Measurements from ENCODE around the gene METTL24. TPM values are rescaled to one million over a fixed set of nuclear protein-coding genes. Genes with fewer than 3 reads are reported as not detected.

Gene METTL24
- total and polyA plus RNA-seq, 2 of the 13 experiments (the other 11 are each of a cell fraction or from before 2014, with no cell fraction given), result not detected

DNA sequence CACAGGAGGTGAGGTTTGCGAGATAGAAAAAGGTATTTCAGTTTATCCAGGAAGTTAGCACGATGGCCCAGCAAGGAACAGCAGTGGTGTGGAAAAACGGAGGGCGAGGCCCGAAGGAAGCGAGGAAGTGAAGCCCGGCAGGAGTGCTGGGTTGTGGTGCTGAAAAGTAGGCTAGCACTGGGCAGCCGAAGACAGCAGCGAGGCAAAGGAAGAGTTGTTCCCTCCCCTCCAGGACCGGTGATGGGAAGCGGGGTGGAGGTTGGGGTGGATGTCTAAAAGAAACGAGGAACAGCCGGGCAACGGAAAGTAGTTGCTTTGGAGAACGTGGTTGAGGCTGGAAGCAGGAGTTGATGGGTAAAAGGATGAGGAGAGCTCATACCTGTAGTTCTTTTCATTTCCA lies 1.4 kb downstream of the METTL24 start:
- Histone ChIP-seq H3K9ac (ENCODE audit: insufficient read depth, low read depth, low read length) (no peak overlapping the region), H3K4me2 (ENCODE audit: low read depth, low read length) (no peak overlapping the region), H3K79me2 (ENCODE audit: insufficient read depth, low read length) (no peaks in the 10 kb centered on the region), H2AFZ (ENCODE audit: low read length) (no peak overlapping the region), H4K20me1 (ENCODE audit: insufficient read depth, low read length) (no peaks in the 10 kb centered on the region), H3K27me3 (ENCODE audit: control insufficient read depth in 1 of 2, insufficient read depth in 2 of 2, low read length in 2 of 2) (no peaks in the 10 kb centered on the region), H3K27ac (ENCODE audit: extremely low read length, insufficient read depth, low read length) (no peak overlapping the region), H3K9me3 (ENCODE audit: low read length) (no peaks in the 10 kb centered on the region), H3K4me1 (ENCODE audit: insufficient read depth, low read length) (peaks cover 42% of the 10 kb centered on the region), H3K4me3 (replicated peaks in 1 of 3; ENCODE audit: insufficient read depth in 1 of 3, low read depth in 2 of 3, low read length in 3 of 3) (no peak overlapping the region), H3K36me3 (replicated peaks in 1 of 2; ENCODE audit: control insufficient read depth in 1 of 2, insufficient read depth in 2 of 2, low read length in 2 of 2) (no peaks in the 10 kb centered on the region)
- ChIA-PET POLR2A (no interaction called here), CTCF (ENCODE audit: low intra/inter-chr PET ratio, low total read pairs) (no interaction called here)
- DNase-seq (ENCODE audit: low spot score) (no peak), FAIRE-seq (no peak), ATAC-seq (no peak)
- intact Hi-C loops (cut with micrococcal nuclease; ENCODE audit: unreplicated experiment) (no loop called here), in situ Hi-C loops (cut with HindIII; ENCODE audit: extremely low pct_ligation_motif_present, low pct_unique_long_range_greater_than_20kb) (no loop called here)
- TF ChIP-seq ATF3 (CRISPR knock-in tag; IDR thresholded peaks at IDR 0.05) (no peak), ZNF703 (CRISPR knock-in tag; IDR thresholded peaks at IDR 0.05; ENCODE audit: borderline replicate concordance) (no peak), AKAP8 (CRISPR knock-in tag; IDR thresholded peaks at IDR 0.05) (no peak), ZNF235 (CRISPR knock-in tag; IDR thresholded peaks at IDR 0.05; ENCODE audit: borderline replicate concordance) (no peak), ZNF136 (CRISPR knock-in tag; IDR thresholded peaks at IDR 0.05; ENCODE audit: low read depth) (no peak), LCORL (IDR thresholded peaks at IDR 0.05) (no peak), LCORL (CRISPR knock-in tag; IDR thresholded peaks at IDR 0.05) (no peak), ZIK1 (CRISPR knock-in tag; IDR thresholded peaks at IDR 0.05; ENCODE audit: borderline replicate concordance, low read depth) (no peak), MTF1 (CRISPR knock-in tag; IDR thresholded peaks at IDR 0.05) (no peak), ZNF746 (CRISPR knock-in tag; IDR thresholded peaks at IDR 0.05) (no peak)
- TF ChIP-seq, protein P1, sequence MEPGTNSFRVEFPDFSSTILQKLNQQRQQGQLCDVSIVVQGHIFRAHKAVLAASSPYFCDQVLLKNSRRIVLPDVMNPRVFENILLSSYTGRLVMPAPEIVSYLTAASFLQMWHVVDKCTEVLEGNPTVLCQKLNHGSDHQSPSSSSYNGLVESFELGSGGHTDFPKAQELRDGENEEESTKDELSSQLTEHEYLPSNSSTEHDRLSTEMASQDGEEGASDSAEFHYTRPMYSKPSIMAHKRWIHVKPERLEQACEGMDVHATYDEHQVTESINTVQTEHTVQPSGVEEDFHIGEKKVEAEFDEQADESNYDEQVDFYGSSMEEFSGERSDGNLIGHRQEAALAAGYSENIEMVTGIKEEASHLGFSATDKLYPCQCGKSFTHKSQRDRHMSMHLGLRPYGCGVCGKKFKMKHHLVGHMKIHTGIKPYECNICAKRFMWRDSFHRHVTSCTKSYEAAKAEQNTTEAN (CRISPR knock-in tag; conservative IDR thresholded peaks at IDR 0.05), result no peak
- TF ChIP-seq, protein P2, sequence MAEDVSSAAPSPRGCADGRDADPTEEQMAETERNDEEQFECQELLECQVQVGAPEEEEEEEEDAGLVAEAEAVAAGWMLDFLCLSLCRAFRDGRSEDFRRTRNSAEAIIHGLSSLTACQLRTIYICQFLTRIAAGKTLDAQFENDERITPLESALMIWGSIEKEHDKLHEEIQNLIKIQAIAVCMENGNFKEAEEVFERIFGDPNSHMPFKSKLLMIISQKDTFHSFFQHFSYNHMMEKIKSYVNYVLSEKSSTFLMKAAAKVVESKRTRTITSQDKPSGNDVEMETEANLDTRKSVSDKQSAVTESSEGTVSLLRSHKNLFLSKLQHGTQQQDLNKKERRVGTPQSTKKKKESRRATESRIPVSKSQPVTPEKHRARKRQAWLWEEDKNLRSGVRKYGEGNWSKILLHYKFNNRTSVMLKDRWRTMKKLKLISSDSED (CRISPR knock-in tag; IDR thresholded peaks at IDR 0.05), result no peak
- 83% methylated on average over 15 of the region's 15 CpGs for WGBS (ENCODE audit: low lambda C conversion rate)
- BruUV-seq (replicated peaks), result no TSS peak

Measured in HepG2 (cell line).